Forelimb muscle (tissue), 1 donor: ENCODE measurements around the gene NECAB3. TPM values are rescaled to one million over a fixed set of nuclear protein-coding genes. Genes with fewer than 3 reads are reported as not detected.
"Not testable (repeated sequence)": the region's sequence is repeated elsewhere in the genome, so short reads cannot be mapped to it uniquely, and the experiment has no call there.

Experiments used
- DNase-seq: peaks from one replicate; pipeline ENCODE4 v3.0.0-alpha.2; 2013; ENCODE audit warnings: low read depth
- polyA plus RNA-seq: library from polyadenylated mRNA; unstranded; fragments of 120-200 nt; gene quantifications from one replicate; pipeline ENCODE4 v1.2.1, GENCODE V29; 2013; ENCODE audit not compliant: insufficient read length

Gene NECAB3, protein sequence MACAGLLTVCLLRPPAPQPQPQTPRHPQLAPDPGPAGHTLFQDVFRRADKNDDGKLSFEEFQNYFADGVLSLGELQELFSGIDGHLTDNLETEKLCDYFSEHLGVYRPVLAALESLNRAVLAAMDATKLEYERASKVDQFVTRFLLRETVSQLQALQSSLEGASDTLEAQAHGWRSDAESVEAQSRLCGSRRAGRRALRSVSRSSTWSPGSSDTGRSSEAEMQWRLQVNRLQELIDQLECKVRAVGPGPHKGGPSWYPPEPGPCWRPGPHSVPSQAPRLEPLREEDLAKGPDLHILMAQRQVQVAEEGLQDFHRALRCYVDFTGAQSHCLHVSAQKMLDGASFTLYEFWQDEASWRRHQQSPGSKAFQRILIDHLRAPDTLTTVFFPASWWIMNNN
- polyA plus RNA-seq = 29.9 TPM

DNA sequence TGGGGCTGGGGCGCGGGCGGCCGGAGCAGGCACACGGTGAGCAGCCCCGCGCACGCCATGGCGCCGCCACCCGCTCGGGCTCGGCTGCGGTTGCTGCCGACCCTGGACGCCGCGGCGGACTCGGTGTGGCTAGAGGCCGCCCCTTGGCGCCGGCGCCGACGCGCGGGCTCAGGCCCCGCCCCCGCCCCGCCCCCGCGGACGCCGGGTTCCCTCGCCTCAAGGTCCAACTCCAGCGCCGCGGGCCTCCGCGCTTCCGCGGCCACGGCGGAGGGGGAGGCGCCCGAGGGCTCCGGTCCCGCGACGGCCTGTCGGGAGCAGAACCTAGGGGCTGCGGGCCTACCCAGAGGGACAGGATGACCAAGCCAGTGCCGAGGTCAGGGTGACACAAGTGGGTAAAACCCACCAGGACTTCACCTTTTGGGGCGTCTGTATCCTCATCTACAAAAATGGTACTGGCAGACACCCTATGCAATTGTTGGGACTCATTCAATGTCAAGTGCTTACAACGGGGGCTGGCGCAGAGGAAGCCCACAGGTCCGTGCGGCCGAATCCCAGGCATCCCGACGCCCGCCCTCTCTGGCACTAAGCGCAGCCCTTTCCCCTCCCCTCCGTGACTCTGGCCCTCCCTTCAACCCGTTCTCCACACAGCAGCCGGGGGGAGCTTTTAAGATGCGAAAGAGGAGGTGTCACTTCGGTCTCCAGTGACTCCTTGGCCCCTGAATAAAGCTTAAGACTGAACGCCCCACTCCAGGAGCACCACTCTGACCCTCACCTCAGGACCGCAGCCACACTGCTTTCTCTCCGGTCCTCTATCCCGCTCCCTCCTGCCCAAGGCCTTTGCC is at the start of gene NECAB3:
NECAB3 (minus strand) TSS at position 135 of the 842 bp plus-strand sequence; CDS start at position 59, 76 bp downstream.
- DNase-seq = no peak

DNA sequence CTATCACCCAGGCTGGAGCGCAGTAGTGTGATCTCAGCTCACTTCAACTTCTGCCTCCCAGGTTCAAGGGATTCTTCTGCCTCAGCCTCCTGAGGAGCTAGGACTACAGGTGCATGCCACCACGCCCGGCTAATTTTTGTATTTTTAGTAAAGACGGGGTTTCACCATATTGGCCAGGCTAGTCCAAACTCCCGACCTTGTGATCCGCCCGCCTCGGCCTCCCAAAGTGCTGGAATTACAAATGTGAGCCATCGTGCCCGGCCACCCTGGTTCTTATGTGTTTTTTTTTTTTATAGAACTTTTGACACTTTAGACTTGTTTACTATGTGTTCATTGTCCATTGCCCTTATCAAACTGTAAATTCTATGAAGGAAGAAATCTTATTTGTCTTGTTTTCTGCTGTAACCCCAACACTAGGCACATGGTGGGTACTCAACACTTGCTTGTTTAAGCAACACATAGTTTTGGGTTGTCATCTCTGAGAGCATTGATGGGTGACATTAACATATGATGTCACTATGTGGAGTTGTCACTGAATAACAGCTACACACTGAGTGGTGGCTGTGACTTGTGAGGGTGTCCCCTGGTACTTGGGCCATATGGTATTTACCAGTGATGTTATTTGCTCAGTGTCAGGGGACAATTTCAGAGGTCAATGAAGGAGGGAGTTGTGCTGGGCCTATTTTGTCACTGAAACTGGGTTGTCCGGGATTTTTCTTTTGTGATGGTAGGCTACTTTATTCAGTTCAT is 47.3 kb upstream of the NECAB3 start:
- no peak for DNase-seq

DNA sequence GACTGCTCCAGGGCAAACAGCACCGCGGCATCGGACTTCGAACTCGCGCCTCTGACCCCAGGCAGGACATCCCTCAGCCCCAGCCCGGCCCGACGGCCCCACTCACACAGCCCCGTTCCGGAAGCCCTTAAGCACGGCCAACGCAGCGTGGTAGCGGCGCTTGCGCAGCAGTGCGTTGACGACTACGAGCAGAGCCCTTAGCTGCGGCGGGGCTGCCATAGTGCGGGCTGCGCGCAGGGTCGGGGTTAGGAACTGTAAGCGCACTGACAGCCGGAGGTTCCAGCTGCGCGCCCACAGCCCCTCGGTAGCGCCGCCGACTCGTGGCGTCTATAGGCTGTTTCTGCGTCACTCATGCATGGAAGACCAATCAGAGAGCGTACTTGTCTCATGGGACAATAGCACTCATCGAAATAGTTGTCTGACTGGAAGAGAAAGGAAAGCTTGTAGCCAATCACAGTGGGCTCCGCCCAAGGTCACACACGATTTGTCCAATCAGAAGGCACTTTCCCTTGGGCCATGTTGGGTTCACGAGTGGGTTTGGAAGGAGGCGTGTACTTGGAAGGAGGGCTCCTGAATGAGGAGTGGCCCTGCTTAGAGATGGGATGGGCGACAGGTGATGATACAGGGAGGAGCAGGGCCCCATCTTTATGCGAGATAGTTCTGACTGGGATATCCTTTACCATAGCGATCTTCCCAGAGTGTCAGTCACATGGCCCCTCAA is 45.9 kb upstream of the NECAB3 start, which contains the start of gene PXMP4:
PXMP4 (minus strand) TSS at position 322 of the 721 bp plus-strand sequence; CDS start at position 219, 103 bp downstream.
- DNase-seq = peak; percentile 99

DNA sequence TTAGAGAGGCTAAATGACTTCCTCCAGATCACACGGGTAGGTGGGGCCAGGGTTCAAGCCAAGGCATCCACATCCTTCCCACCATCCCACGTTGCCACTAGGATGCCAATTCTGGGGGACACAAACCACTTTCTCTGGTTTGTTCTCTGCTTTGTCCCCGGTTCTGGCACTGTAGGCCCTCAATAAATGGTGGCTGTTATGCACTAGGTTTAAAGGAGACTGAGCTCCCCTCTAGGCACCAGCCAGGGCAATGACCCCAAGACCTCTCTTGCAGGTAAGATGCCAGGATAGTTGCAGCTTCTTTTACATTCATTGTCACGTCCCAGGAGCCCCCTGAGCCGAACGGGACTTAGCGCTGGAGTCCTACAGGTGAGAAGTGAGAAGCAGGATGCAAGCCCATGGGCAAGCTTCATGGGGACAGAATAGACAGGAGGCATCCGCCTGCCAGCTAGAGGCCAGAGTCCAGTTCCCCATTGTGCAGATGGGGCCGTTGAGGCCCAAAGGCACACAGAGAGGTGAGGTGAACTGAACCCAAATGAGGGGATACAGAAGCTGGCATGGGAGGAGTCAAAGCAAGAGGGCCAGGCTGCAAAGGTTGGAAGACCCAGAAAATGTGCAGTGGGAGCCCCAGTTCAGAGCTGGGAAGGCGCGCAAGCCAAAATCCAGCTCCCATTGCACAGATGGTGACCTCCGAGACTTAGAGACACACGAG is 45.2 kb upstream of the NECAB3 start:
- no peak for DNase-seq

DNA sequence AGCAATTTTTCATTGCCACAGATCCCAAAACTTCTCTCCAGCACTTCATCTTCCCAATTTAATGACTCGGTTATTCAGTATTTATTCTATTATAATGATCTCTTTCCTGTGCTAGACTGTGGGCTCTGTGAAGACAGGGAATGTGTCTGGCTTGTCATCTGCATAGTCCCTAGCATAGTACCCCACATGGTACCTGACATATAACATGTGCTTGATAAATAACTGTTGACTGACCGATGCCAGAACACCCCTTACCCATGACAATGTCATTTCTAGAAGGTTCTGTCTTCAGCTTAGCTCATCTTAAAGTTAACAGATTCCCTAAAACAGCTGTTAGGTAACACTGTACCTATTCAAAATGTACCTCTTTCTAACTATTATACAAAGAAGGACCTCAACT is 42.3 kb upstream of the NECAB3 start:
- DNase-seq = no peak

DNA sequence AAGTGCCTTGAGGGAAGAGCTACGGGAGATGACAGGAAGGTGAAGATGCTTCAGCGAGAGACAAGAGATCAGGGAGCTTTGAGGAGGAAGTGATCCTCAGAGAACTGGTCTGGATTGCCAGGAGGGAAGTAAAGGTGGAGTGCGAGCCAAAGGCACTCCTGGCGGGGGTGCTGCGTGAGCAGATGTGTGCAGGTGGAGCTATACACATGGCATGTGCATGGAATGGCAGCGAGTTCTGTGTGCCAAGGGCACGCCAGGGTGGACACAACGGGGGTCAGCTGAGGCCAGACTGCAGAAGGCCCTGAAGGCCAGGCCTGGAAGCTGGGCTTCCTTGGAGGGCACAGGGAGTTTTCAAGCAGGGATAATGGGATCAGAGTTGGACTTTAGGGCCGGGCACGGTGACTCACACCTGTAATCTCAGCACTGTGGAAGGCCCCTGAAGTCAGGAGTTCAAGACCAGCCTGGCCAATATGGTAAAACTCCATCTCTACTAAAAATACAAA is 39.7 kb upstream of the NECAB3 start:
- no peak for DNase-seq

DNA sequence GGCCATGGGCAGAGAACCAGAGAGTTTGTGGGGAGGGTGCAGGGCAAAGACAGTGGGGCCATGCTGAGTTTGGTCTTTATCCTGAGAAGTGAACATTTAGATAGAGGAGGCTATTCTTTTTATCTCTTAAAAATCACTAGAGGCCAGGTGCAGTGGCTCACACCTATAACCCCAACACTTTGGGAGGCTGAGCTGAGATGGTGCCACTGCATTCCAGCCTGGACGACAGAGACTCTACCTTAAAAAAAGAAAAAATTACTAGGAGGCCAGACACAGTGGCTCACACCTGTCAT is 37.2 kb upstream of the NECAB3 start:
- no peak for DNase-seq

DNA sequence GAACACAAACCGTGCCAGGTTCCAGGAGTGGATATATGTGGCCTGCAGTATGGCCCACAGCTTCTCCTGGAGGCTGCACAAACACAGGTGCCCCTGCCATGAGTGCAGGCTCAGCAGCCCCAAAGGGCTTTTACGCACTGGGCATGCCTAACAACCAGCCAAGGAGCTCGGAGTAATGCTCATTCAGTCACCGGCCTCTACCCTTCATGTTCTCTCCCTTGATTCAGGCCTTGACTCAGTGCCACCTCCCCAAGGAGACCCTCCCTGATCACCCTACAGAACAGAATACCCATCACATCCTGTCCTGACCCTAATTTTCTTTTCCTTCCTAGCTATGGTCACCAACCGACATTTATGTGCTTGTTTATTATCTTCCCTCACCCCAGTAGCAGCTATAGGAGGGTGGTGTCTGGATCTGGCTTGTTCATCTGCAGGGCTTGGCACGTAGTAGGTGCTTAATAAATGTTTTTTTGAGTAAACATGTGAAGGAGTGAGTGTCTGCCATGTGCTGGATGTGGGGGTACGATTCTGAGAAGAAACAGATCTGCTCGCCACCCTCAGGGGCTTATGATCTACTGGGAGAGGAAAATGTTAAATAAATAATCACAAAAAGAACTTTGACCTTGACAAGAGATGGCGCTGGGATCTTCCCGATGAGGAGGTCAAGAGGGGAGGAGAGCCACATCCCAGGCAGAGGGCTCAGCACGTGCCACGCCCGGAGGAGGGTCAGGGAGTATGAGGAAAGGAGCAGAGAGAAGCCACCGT is 36.6 kb upstream of the NECAB3 start:
- no peak for DNase-seq

DNA sequence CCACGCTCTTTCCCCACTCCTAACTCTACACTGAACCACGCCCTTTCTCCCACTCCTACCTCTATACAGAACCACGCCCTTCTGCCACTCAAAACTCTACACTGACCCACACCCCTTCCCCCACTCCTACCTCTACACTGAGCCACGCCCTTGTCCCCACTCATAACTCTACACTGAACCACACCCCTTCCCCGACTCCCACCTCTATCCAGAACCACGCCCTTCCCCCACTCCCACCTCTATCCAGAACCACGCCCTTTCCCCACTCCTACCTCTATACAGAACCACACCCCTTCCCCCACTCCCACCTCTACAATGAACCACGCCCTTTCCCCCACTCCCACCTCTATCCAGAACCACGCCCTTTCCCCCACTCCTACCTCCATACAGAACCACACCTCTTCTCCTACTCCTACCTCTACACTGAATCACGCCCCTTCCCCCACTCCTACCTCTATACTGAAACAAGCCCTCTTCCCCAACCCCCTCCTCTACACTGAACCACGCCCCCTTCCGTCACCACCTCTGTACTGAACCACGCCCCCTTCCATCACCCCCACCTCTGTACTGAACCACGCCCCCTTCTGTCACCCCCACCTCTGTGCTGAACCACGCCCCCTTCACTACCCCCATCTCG is 35.8 kb upstream of the NECAB3 start:
- no peak for DNase-seq

DNA sequence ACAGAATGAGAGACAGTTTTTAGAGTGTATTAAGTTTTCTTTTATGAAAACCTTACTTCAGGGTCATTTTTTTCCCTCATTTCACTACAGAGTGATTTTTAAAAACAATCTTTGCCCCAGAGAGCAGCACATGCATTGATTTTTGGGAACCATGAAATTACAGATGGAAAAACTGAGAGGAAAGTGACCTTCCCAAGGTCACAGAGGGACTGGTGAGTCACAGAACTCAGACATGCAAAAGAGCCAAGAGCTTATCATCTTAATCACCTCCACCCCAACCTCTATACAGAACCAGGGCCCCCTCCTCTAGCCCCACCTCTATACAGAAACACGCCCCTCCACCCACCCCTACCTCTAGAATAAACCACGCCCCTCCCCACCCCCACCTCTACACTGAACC is 35.2 kb upstream of the NECAB3 start:
- DNase-seq = no peak

DNA sequence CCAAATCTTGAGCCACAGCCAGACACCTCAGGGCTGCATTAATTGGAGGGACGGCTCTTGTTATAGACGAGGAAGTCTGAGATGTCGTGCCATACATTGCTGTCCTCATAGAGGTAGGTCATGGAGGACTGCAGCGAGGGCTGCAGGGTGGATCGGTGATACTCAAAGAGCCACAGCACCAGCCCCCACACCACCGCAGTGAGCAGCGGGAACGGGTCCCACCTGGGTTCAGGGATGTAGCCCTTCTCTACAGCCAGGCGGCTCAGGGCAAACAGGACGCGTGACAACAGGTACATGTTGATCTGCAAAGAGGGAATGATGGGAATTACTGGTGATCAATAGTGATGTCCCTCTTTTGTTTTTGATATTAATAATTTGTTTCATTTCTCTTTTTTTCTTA is 33.4 kb upstream of the NECAB3 start:
- no peak for DNase-seq

DNA sequence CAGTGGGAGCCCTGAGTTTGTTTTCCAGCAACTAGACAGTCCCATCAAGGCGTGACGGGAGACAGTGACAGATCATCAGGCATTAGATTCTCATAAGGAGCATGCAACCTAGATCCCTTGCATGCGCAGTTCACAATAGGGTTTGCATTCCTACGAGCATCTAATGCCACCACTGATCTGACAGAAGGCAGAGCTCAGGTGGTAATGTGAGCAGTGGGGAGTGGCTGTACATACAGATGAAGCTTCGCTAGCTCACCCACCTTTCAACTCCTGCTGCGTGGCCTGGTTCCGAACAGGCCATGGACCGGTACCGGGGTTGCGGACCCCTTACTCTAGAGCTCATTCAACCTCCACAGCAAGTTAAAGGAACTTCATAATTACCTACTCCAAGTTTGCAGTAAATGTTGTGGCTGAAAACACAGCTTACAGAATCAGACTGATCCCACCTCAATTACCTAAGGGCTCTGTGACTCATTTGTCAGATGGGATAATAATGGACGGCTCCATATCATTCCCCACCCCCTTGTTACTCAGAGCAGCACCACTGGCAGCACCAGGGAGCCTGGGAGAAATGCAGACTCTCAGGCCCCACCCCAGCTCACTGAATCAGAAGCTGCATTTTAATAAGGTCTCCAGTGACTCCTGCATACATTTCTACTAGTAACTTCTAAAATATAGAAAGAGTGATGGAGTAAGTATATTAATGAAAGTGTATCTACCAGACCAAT is 30.1 kb upstream of the NECAB3 start:
- DNase-seq = no peak

DNA sequence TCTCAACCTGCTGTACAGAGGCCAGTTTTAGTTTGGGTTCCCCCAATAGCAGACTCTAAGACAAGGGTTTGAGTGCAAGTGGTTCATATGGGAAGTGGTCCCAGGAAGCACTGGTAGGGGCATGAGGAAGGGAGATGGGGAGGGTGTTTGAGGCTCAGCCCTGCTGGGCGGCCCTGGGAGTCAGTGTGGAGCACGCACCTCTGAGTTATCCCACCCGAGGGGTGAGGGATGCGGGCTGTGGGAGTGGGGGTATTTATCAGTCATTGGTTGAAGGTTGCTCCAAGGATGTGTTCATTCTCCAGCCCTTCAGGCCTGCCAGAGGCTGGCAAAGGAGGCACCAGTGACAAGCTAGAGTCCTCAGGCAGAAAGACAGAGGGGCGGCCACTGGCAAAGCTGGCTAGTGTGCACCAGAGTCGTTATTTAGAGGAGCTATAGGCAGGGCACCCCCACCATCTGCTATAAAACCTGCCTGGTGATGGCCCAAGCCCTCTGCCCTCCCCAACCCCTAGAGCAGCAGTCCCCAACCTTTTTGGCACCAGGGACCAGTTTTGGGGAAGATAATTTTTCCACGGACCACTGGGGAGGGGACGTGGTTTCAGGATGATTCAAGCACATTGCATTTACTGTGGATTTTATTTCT is 29.4 kb upstream of the NECAB3 start:
- no peak for DNase-seq

DNA sequence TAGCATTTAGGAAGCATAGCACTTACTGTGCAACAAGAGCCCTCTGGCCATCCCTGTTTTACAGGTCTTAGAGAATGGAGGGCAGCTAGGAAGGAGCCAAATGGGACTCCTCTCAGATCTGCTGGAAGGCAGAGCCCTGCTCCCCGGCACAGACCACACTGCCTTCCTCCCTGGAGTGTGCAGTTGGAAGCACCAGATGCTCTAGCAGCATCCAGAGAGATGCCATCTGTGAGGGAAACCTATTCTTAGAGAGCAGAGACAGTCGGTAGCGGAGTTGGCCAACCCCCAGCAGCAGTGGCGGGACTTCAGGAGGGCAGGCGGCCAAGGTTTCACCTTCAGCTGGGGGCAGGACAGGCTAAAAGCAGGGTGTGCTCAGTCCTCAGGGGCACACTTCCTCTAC is 28.6 kb upstream of the NECAB3 start:
- no peak for DNase-seq

DNA sequence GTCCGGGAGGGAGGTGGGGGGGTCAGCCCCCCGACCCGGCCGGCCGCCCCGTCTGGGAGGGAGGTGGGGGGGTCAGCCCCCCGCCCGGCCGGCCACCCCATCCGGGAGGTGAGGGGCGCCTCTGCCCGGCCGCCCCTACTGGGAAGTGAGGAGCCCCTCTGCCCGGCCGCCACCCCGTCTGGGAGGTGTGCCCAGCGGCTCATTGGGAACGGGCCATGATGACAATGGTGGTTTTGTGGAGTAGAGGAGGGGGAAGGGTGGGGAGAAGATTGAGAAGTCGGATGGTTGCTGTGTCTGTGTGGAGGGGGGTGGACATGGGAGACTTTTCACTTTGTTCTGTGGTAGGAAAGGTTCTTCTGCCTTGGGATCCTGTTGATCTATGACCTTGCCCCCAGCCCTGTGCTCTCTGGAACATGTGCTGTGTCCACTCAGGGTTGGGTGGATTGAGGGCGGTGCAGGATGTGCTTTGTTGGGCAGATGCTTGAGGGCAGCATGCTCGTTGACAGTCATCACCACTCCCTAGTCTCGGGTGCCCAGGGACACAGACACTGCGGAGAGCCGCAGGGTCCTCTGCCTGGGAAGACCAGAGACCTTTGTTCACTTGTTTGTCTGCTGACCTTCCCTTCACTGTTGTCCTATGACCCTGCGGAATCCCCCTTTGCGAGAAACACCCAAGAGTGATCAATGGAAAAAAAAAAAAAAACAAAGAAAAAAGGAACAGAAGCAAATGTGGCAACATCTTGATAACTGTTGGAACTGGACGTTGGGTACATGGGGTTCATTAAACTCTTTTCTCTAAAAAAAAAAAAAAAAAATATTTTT is 27.6 kb upstream of the NECAB3 start:
- no peak for DNase-seq

DNA sequence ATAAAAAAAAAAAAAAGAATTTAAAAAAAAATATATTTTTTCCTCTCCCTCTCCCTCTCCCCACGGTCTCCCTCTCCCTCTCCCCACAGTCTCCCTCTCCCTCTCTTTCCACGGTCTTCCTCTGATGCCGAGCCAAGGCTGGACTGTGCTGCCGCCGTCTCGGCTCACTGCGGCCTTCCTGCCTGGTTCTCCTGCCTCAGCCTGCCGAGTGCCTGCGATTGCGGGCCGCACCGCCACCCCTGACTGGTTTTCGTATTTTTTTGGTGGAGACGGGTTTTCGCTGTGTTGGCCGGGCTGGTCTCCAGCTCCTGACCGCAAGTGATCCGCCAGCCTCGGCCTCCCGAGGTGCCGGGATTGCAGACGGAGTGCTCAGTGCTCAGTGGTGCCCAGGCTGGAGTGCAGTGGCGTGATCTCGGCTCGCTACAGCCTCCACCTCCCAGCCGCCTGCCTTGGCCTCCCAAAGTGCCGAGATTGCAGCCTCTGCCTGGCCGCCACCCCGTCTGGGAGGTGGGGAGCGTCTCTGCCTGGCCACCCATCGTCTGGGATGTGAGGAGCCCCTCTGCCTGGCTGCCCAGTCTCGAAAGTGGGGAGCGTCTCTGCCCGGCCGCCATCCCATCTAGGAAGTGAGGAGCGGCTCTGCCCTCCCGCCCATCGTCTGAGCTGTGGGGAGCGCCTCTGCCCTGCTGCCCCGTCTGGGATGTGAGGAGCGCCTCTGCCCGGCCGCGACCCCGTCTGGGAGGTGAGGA is 26.6 kb upstream of the NECAB3 start:
- not testable (repeated sequence) for DNase-seq

DNA sequence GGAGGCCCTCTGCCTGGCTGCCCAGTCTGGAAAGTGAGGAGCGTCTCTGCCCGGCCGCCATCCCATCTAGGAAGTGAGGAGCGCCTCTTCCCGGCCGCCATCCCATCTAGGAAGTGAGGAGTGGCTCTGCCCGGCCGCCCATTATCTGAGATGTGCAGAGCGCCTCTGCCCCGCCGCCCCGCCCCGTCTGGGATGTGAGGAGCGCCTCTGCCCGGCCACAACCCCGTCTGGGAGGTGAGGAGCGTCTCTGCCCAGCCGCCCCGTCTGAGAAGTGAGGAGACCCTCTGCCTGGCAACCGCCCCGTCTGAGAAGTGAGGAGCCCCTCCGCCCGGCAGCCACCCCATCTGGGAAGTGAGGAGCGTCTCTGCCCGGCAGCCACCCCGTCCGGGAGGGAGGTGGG is 24.7 kb upstream of the NECAB3 start:
- DNase-seq = not testable (repeated sequence)
